ENCODE data around the gene OS9.

OS9 gene

DNA sequence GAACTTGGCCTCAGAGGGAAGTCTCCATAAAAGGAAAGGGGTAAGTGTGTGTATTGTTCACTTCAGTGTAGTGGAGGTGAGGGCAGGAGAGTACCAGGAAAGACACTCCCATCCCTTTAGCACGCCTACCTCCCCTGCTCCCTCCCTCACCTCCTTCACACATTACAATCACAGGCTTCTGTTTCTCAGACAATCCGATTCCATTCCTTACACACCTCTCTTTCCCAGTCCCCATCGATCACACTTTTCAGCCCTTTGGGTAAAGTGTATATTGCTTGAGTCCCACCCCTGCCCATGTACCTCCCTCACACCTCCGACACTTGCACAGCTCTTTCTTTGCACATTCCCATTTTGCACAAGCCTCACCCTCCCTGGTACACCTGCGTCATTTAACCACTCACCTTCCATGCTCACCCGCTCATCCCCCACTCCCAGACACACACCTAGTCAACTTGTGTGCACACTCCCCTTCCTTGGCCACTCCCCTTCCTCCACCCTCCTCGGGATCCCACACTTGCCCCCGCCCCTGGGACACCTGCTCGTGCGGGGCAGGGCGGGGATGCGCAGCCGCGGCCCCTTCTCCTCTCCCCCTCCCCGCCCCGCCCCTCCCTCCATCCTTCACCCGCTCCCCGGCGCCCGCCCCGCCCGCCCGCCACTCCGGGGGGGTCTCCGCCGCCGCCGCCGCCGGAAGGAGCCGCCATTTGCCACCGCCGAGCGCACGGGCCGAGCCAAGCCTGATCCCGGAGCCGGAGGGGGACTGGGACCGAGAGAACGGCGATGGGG is 60.7 kb downstream of the OS9 start, which contains the start of gene MARCHF9:
Gene MARCHF9, plus strand, starts transcription at position 693 of the 783 bp plus-strand sequence. CDS start 426 bp downstream, outside the sequence.
- DNase-seq: no peak

DNA sequence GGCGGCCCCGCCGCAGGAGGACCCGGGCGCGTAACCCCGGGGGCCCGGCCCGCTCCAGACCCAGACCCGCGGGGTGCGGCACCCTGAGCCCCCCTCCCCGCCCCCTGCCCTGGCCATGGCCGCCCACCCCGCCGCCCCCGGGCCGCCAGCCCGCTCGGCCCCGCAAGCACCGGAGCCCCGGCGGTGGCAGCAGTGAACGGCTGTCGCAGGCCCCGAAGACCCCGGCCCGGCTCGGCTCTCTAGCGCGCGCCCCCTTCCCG is 61.2 kb downstream of the OS9 start:
- no peak for DNase-seq

DNA sequence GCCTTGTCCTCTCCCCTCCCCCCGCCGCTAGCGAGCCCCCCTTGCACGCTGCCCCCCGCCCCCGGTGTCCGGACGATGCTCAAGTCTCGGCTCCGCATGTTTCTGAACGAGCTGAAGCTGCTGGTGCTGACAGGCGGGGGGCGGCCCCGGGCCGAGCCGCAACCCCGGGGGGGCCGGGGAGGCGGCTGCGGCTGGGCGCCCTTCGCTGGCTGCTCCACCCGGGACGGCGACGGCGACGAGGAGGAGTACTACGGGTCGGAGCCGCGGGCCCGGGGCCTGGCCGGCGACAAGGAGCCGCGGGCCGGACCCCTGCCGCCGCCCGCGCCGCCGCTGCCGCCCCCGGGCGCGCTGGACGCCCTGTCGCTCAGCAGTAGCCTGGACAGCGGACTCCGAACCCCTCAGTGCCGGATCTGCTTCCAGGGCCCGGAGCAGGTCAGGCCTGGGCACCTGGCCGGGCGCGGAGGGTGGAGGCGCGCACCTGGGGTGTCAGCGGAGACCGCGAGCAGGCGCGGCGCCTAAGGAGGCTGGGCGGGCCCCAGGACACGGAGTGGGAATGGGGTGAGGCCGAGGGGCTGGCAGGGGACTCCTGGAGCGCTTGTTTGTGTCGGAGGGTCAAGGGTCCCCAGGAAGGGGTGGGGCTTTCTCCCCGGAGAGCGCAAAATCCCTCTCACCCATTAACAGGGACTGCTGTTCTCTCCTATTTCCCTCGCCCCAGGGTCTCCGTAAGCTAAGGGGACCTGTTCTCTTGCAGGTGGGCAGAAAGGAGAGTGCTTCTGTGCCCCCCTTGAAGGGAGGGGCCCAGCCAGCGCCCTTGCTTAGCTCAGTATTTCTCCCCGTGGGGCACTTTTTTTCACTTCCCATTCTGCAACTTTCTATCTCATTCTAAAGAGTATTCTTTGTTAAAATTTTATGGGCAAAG is 61.8 kb downstream of the OS9 start:
- no peak for DNase-seq

DNA sequence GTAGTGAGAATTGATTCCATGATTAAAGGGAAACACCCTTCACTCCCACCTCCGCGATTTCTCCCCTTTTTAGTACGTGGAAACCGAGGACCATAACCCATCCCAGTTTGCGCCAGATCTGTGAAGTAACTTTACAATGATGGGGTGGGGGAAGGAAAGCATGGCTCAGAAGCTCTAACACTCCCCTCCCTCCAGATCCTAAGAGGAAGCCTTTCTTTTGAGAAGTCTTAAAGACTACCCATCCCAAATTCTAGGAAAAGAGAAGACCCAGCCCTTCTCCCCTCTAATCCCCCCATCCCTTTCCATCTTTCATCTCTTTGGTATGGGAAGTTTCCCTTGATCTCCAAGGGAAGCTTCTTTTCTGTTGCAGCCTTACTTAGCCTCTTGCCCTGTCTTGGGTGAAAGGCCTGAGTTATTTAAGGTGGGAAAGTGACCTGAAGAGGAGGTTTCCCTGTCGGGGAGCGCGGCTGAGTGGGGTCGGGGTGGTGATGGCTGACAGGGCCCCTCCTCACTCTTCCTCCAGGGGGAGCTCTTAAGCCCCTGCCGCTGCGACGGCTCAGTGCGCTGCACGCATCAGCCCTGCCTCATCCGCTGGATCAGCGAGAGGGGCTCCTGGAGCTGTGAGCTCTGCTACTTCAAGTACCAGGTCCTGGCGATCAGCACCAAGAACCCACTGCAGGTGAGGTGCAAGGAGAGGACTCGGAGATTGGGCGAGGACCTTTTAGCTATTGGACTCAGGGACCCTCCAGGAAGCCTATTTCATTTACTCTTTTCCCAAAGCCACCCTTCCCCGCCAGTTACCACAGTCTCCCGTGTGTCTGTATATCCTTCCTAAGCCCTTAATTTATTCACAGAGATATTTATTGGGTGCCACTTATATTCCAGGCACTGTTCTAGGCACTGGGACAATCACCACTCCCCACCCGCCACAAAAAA is 62.7 kb downstream of the OS9 start:
- DNase-seq: peak; percentile 32

DNA sequence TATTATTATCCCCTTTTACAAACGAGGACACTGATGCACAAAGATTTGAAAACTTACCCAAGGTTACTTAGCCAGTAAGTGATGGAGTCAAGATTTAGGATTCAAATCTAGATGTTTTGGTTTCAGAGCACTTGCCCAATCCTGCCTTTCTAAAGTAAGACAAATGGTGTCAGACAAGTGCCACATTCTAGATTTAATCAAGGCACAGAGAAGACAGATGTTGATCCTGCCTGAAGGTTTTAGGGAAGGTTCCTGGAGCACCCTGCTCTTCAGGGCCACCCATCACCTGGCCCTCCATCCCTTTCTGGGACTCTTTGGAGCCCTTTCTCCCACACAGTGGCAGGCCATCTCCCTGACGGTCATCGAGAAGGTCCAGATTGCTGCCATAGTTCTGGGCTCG is 63.8 kb downstream of the OS9 start:
- DNase-seq: no peak

DNA sequence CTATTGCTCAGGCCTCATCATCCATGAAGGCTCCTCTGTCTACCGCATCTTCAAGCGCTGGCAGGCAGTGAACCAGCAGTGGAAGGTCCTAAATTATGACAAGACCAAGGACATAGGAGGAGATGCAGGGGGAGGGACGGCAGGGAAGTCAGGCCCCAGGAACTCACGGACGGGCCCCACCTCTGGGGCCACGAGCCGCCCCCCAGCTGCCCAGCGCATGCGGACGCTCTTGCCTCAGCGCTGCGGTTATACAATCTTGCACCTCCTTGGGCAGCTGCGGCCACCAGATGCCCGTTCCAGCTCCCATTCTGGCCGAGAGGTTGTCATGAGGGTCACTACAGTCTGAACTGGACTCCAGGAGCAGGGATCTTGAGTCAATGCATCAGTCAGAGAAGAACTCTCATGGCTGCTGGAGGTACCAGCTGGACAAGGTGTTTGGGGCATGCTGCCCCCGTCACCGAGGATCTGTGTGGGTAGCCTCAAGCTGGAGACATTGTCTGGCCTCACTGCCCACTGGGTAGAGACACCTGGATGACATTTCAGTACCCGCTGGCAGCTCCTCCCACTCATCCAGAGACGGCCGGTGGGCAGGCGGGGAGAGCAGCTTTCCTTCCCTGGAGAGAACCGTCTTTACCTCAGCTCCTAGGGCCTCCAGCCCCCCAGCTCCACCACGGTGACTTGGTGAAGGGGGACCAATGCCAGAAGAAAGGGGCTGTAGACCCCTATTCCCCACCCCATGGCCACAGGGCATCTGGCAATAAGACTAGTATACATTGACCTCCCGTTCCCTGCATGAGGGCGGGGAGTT is 64.8 kb downstream of the OS9 start:
- DNase-seq: no peak

DNA sequence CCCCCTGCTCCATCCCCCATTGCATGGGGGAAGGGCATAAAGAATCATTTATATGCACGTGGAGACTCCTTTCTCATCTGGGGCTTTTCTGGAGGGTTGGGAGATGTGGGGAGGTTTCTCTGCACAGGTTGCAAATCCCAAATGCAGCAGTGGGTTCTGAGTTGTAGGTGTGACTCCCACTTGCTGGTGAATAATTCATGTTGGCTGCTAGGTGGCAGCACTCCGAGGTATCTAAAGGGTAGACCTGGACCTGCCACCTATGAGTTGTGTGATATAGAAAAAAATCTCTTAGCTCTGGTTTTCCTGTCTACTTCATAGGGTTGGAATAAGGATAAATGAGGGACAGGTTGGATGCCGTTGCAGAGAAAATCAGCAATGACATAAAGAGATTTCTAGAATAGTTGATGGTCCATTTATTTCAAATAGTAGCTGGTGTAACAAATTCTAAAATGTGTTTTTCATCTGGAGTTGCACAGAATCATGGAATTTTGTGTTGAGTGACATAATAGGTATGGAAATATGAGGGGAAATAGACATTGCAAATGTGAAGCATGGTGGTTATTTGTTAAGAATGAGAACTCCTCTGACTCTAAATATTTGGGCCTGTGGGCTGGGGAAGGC is 65.5 kb downstream of the OS9 start:
- no peak for DNase-seq

DNA sequence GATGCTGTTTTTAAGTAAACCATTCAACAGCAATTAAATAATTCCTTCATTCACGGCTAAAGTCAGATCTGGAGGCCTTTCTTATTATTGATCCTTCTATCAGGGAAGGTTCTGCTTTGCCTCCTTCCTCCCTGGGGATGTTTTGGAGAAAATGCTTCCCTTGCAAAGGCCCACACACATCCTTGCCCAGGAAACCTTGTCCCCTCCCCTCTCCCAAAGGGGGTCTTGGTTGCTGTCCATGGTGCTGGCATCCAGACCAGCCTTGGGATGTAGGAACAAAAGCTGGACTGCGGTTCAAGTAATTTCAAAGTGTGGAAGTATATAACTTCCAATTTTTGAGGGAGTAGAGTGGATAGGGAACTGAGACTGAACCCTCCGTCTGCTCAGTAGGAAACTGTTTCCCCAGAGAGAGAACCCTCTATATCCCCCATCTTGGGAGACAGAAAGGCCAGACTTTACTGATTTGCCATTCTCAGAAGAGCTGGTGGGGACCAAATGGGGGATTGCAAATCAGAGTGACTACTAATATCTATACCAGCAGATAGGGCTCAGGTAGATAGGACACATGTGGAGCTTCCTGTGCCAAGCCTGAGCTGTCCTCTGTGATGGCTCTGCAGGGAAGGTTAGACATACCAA is 66.5 kb downstream of the OS9 start:
- no peak for DNase-seq

DNA sequence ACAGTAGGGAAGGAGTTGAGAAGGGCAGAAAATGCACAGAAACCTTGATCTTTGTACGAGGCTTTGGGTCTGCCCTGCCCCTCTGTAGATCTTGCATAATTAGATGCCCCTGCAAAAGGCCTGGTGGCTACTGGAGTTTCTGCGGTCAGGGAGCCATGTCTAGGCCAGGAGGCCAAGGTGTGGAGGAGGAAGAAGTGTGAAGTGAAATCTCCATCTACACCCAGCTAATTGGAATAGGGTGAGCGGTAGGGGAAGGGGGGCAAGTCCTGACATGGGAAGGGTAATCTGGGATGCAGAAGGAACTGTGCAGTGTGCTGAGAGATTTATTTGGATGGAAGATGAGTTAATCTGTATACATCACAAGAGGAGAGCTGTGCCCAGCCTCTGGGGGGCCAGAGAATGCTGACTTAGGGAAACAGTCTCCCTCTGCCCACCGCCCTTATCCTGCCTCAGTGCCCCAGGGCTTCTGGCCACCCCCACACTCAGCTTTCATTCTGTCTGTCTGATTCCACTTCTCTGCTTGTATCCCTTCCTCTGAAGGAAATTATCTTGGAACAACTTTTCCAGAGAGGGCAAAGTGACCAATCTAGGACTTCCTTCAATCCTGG is 67.6 kb downstream of the OS9 start:
- DNase-seq: no peak

DNA sequence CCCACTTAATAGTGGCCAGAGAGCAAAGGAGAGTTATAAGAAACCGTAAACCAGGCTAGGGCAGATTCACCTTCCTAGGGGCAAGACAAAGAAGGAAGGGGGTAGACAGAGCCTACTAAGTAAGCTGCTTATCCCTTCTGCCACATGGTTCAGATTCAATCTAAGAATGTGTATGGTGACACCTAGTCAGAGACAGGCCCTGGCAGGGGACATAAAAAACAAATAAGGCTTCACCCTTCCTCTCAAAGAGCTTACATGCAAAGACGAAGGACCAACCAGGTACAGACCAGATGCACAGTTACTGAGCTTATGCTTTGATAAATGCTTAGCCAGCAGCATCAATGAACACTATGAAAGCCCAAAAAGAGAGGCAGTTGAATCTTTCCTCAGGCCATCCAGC is 68.5 kb downstream of the OS9 start:
- DNase-seq: no peak

DNA sequence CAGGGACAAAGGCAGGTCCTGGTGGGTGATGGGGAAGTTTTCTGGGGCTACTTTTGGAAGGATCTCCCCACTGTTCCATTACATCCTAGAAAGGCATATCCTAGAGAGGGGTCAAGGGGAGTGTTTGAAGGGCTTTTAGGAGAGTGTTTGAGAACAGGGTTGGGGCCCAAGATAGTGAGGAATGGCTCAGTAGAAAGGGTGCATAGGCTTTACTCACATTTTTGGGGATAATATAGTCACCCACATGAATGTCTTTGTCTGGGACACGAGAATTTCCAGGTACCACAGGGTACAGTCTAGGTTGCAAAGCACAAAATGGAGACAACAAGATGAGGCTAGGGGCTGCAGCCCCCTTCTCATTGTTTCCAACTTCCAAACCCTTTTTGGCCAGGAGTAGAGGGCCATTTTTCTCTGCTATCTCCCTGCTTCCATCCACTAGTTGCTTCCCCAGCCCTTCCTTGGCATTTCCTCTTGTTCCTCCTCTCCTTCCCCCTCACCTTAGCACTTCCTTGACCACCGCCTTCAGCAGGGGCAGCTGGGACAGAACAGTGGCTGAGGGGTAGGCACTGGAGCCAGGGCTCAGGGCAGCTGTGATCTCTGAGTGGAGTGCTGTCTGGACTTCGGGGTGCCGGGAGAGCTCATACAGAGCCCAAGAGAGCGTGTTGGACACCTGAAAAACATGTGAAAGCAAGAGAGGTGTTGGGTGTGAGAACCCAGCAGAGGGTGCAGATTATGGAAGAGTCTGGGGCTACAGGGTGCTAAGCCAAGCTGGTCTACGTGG is 70.1 kb downstream of the OS9 start:
- no peak for DNase-seq

DNA sequence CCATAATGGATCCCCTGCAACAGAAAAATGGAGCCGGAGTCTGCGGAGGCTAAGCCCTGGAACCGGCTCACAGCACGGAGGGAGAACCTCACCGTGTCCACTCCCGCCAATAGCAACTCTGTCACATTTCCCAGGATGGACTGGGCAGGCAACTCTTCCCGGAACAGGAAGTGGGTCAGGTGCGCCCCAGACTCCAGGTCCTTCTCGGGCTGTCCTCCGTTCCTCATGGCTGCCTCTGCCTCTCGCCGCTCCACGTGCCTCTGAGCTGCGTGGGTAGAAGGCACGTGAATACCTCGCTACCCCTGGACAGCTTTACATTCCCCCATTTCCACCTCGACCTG is 70.7 kb downstream of the OS9 start:
- no peak for DNase-seq

DNA sequence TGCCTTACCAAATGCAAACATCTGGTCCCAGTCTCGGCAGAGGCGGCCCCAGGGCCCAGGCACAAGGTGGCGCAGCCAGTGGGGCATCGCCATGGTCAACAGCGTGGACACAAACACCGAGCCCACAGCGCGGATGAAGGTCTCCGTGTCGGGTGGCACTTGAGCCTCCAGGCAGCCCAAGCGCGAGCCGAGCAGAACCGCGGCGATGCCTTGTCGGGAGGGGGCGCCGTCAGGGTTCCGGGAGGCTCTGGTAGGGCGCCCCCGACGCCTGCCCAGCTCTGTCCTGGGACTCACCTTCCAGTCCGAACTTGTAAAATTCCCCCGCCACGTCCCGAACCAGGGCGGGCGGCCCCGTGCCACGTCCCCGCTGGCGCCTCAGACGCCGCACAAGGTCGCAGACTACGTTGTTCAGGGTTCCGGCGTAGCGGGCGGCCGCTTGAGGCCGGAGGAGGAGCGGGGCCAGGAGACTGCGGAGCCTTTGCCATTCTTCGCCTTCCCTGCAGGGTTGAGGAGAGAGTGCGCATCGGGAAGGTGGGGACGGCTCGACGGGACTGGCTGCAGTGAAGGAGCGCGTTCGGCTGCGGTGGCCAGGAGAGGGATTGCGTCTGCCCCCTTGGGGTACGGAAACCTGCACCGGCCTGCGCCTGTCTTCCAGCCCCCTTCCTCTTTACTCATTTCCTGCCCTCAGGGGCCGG is 71.2 kb downstream of the OS9 start:
- no peak for DNase-seq

DNA sequence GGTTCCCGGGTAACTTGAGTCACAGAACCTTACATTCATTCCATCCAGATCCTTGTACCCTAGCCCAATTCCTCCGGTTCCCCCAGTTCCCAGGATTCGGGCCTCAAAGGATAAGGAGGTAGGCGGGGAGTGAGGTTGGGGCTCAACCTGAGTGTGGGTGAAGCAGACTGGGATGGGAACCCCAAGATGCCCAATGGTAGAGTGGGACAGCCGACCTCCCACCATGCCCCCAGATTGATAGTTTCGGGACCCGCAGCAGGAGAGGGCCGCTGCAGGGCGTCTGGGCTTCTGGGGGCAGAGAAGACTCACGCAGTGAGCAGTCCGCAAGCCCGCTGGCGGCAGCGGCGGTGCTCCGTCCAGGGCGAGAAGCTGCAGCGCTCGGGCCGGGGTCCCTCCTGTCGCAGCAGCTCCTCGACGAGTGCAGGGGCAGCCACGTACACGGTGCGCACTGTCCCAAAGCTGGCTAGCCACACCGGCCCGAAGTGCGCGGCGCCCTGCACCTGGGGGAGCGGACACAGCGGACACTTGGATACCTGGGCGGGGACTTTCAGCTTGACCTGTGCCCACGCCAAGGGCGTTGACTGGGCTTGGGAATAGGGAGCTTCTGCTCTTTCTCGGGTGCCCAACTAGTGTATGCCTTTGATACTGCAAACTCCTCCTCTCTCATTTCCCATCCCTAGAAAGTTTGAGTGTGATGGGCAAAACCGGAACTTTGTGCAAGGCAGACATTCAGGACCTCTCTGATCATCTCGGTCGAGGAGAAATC is 71.9 kb downstream of the OS9 start:
- DNase-seq: no peak

DNA sequence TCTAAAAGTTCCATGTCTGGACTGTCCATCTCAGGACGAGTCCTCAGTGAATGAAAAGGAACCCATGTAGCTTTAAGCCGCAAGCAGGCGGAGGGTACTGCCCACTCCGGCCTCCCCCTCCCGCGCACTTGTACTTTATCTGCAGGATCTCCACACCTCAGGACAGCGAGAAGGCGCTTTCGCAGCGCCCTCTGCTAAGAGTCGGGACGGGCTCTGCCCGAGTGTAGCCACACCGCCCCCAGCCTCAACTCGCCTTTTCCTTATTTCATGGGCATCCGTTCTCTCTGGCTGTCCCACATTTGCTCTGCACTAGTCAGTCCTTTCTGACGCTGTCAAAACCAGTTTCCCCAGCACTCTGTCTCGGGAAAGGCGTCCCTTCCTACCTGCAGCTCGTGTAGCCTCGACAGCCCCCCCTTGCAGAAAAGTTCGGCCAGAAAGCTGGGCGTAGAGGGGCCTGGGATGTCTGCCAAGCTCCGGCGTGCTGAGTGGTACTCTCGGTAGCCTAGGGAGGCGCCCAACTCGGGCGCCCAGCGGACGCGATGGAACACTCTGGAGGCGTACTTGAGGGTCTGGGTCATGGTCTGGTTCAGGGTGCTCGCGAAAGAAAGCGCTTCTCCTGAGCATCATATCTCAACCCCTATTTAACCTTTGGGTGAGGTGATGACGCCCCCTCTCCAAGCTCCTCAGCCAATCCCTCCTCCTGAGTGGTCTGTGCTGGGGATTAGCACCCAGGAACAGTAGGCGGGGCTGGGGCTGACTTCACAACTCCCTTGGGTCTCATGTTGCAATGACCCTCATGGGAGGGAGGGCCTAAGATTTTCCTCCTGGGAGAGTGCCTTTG is 72.8 kb downstream of the OS9 start, which contains the start of gene CYP27B1:
Gene CYP27B1, minus strand, starts transcription at position 615 of the 841 bp plus-strand sequence. Its CDS starts 37 bp downstream, at position 578.
- DNase-seq: no peak

DNA sequence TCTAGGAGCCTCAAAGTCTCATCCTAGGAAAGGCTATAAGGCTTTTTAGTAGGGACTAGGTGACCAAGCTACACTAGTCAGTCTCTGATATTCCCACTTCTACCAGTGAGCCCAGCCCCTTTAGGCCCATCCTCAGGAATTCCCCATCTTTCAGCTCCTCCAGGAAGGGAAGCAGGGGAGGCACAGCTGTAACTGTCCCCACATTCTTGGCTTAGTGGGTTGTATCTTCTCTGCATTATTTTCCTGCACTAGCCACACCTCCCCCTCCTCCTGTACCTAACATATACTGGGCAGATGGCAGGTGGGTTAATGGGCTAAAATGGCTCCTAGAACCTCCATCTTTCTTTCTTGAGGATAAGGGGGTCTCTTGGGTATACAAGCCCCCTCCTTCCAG is 73.4 kb downstream of the OS9 start:
- DNase-seq: no peak

DNA sequence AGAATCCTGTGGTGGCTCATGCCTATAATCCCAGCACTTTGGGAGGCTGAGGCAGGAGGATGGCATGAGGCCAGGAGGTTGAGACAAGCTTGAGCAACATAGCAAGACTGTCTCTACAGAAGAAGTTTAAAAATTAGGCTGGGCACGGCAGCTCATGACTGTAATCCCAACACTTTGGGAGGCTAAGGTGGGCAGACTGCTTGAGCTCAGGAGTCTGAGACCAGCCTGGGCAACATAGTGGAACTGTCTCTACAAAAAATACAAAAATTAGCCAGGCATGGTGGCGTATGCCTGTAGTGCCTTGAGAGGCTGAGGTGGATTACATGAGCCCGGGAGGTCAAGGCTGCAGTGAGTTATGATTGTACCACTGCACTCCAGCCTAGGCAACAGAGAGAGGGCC is 73.9 kb downstream of the OS9 start:
- no peak for DNase-seq
